ELF-1 (cell line): Measurements from ENCODE around the gene KIAA1191.
A peak's percentile ranks its signal among the peaks of the same experiment; 100 is the strongest.

Experiments used
- DNase-seq: peaks from one replicate; pipeline ENCODE4 v3.0.0-alpha.2; 2016; ENCODE audit warnings: low read depth, low spot score

The KIAA1191 gene

DNA sequence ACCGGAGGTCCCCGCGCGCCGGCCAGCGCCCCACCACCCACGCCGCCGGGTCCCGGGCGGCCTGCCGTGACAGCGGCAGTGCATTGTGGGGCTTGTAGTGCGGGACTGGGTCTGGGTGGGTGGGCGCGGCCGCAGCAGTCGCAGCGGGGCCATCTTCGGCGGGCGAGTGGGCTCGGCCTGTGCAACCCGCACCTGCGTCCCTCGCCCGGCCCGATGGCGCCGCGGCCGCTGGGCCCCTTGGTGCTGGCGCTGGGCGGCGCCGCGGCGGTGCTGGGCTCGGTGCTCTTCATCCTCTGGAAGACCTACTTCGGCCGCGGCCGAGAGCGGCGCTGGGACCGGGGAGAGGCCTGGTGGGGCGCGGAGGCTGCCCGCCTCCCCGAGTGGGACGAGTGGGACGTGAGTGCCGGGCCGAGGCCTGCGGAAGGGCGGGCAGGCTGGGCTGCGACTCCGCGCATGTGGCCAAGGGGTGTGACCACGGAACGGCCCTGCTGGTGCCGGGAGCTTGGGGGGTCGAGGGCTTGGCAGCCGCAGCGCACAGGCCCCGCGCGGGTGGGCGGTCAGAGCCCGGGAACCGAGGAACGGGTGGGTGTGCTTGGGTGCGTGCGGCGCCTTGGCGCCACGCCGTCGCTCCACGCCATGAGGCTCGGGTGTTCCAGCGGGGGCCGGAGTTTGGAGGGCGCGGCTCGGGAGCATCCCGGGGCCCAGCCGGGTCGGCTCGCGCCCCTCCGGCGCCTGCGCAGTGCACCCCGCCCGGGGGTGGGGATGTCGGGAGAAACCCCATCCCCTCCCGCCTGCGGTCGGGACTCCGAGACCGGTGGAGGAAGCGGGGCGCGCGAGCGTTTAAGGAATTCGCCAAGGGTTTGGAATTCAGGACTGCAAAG is 4.0 kb upstream of the KIAA1191 start, which contains the start of gene ARL10:
Gene ARL10 (plus strand): TSS at position 137 of the 881 bp plus-strand sequence. CDS start 77 bp downstream, at position 214.
- peak; percentile 28 for DNase-seq

DNA sequence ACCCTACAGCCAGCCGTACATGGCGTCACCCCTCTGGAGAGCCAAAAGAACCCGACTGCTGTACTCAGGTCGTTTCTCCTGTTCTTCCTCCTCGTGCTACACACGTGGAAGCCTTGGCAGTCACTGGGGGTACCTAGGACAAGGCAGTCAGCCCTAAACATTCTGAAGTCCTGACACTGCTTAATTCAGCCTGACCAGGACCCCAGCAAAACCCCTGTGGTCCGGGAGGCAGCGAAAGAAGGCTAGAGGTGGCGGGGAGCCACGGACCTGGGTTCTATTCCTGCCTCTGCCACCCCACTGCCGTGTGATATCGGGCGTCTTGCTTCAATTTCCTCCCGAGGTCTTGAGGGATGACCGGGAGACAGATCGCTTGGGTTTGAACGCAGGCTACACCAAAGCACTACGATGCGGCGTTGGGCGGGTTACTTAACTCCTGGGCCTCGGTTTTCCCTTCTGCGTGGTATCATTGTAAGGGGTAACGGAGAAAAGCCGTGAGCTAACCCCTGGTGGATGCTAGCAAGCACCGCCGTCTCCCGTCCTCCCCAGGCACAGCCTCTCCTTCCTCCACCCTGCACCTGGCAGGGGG is 3.3 kb upstream of the KIAA1191 start:
- DNase-seq, result peak; percentile 21

DNA sequence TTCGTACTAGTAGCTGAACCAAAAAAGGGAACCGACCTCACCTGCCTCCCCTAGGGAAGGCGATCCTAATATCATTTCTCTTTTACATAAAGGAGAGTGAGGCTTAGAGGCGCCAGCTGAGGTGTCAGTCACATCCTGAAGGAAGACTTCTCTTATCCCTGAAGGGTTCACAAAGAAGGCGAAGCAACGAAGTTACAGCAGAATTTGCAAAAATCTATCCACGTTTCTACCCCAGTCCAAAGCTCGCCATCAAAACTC is 598 bp upstream of the KIAA1191 start:
- no peak for DNase-seq

DNA sequence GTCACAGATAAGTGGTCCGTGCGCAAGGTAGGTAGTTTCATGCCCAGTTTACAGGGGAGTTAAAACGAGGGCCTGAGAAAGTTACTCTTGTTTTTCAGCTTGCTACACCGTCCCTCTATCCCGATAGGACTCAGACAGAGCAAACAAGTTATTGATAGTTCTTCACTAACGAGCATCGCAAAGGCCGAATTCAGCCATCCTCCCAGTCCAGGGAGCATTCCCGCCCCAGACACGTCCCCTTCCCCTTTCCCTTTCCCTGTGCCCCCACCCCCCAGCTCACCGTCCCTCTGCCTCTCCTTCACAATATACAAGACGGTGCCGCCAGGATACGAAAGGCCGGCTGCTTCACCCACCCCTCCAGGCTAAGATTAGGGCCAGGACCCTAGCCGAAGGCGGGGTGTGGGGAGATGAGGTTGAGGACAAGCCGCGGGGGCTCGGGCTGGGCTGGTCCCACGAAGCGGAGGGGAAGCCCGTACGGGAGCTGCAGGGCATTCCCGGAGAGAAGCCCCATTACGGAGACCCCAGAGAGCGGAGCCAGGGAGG is 599 bp downstream of the KIAA1191 start:
- DNase-seq, result no peak

GRCh38 chr5:176359658-176360057 is 1.9 kb downstream of the KIAA1191 start:
- DNase-seq, result no peak

DNA sequence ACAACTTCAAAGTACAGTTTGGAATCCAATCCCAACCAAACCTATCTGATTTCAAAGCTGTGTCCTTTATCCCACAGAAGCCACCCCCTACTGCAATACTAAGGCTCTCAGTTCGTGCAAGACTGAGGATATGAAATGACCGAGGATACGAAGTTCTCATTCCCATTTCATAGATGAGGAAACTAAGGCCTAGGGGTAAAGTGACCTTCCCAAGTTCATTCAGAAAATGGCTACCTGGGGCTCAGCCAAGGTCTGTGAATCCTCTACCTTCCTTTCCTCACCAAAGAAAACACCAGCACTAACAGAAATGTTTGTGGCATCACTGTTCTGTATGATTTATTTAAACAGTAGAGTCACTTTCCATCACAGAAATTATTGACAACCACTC is 5.4 kb downstream of the KIAA1191 start:
- no peak for DNase-seq

DNA sequence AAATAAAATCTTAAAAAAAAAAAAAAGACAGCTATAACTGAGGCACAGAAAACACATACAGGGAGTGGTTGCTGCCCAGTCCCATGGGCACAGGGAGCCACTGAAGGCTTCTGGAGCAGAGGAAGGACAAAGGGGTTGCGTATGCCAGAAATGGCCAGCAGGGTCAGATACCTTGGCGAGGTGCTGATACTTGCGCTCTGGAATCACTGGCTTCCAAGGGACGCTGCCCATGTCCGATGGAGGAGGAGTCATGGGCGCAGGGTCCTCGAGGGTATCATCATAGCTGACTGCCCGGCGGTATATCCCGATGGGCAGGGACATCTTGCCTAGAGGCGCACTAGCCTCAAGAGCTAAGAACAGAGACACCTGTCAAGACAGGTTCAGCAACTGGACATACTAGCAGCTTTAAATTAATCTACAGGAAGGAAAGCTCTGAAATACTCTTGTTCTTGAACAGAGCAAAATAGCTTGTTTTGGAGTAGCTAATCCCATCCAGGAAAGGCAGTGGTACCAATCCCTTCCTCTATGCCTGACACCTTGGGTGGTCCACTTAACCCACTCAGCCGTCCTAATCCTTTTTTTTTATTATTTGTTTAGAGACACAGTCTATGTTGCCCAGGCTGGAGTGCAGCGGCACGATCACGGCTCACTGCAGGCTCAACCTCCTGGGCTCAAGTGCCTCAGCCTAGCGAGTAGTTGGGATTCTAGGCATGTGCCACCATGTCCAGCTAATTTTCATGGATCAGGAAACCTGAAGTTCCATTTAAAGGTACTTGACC is 6.0 kb downstream of the KIAA1191 start:
- peak; percentile 17 for DNase-seq

DNA sequence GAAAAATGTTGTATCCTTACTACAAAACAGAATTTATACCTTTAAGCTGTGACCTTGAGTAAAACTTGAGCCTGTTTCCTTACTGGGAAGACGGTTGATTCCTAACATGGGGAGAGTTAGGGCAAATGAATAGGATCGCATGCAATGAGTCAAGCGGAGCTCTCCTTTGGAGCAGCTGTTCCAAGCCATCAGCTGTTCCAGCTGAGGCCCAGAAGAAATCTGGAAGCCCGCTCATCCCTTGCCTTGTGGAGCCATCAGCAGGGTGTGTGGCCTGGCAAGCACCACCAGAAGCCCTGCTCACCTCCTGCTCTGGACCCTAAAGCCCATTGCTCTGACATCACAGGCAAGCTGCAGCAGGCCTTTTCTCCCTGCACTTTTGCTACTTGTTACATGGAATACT is 8.0 kb downstream of the KIAA1191 start:
- DNase-seq, result no peak

GRCh38 chr5:176352116-176352878 is 9.3 kb downstream of the KIAA1191 start:
- DNase-seq, result peak; percentile 35

DNA sequence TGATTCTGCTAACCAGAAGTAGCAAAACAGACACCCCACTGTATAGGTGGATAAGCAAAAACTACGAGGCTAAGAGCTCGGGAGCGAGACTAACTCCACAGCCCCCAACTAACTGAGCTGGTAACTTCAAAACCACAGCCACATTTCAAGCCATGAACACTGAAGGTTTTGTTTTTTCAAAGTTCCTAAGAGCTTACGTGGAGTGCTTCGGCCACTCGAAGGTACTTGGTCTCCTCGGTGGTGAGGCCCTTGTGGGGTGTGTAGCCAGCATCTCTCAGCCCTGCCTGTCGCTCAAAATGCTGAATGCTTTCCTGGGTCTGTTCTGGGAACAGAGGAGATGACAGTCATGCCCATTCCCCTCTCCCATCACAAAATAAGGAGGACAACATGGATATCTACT is 11.1 kb downstream of the KIAA1191 start:
- no peak for DNase-seq

DNA sequence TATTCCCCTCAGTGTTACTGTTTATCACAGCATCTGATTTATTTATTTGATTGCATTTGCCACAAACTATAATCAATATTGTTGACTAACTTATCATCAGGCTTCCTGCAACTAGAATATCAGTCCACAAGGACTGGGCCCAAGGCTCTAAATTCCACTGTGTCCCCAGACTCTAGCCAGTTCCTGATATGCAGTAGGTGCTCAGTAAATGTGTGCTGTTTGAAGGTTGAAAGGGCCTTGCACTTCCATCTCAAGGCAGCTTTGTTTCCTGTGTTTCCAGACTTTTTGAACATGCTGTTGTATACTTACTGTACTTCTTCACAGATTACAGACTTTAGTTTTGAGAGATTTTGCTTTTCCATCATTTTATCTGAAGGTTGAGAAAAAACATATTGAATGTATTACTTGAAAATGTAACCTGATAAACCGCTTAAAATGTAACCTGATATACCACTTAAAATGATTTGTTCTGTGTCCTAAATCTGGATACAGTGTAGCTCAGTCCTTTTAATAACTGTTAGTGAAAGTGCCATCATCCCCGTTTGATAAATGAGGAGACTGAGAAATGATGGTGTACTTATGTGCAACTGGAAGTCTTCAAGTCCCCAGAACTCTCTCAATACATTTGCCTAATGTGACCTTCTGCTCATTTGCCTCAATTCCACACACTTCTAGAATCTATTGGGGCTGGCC is 18.7 kb downstream of the KIAA1191 start:
- DNase-seq, result no peak

DNA sequence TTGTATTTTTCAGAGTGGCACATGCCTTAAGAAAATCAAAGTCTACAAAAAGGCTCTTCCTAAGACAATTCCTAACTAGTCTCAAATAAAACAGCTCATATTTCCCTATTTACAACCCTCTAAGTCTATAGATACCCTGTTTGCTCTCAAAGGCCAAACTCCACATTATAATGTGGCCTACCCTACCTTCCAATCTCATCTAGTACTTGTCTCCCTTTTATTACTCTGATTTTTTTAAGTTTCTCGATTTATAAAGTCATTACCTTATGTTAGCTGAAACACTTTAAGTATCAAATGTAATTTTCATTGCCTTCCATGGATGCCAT is 19.4 kb downstream of the KIAA1191 start:
- no peak for DNase-seq

- DNase-seq, result no peak
Observed at GRCh38 chr5:176341325-176342157, 20.0 kb downstream of the KIAA1191 start.

GRCh38 chr5:176339304-176339703 is 22.3 kb downstream of the KIAA1191 start:
- DNase-seq, result no peak

- DNase-seq, result no peak
Observed at GRCh38 chr5:176337913-176338312, 23.7 kb downstream of the KIAA1191 start.

DNA sequence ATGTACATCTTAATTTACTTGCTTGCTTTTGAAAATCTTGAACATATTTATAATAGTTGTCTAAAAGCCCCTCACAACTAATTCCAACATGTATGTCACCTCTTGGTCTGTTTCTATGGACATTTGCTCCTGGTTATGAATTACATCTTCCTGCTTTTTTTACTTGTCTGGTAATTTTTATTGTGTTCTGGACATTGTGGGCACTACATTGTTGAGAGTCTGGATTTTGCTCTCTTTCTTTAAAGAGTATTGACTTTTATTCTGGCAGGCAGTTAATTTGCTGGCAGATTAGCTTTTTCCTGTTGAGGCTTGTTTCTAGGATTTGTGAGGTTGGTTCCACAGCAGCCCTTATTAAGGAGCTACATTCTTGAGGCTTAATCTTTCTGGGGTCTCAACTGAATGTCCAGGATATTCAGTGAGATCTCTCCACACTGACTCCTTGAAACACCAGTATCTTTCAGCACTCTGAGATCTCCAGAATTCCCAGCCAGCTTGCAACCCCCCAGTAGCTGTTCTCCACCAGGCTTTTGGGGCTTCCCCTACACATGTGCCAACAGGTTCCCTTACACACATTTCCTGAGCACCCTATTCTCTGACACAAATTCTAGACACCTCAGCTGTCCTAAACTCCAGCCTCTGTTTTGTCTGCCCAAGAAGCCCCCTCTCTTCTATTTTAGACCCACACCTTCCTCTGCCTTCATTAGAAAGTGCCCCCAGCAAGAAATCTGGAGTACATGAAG is 27.4 kb downstream of the KIAA1191 start:
- DNase-seq, result no peak

DNA sequence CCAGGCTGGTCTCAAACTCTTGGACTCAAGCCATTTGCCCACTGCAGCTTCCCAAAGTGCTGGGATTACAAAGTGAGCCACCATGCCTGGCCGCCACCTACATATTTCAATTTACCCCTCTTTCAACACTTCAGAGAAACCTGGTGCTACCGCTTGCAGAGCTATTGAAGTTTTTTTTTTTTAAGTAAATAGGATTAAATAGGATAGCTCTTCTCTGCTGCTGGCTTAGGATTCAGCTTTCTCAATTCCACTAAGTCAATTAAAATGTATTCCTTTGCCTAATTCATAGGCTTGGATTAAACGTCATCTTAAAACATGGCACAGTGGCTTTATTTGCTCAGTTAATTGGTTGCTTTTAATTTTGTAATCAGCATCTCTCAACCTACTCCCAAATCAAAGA is 41.0 kb downstream of the KIAA1191 start:
- no peak for DNase-seq

GRCh38 chr5:176319827-176320554 is 41.6 kb downstream of the KIAA1191 start:
- DNase-seq, result no peak
